Pancreas (tissue), 10 donors: ENCODE results near the gene IL36G. TPM values are rescaled to one million over a fixed set of nuclear protein-coding genes. Genes with fewer than 3 reads are reported as not detected.

Experiments used
- ATAC-seq, 4 donors: fragments of 200-7000 bp; cut with Tn5 transposase; one replicate each; pipeline versions ENCODE4 v1.8.0 to v1.9.1; 2020; ENCODE audit warnings: mild to moderate bottlenecking in 4 of 4, moderate library complexity in 4 of 4
- DNase-seq, 6 donors: peaks; one replicate each; pipeline ENCODE4 v3.0.0-alpha.2; 2020
- FAIRE-seq: peaks from 2 replicates; lab custom pipeline; 2012; peaks lifted over from hg19 to GRCh38; lab: Jason Lieb, UNC
- H3K27ac ChIP-seq, 4 donors: fragments of 200-600 bp; sonication (generic); 1 replicate in 3 of 4; 2 replicates in 1 of 4; pipeline versions ENCODE4 v1.5.0 to v1.8.0; 2020
- H3K27me3 ChIP-seq, 4 donors: fragments of 200-600 bp; one replicate each; pipeline ENCODE4 v1.8.0; 2021
- H3K36me3 ChIP-seq, 3 donors: fragments of 200-600 bp; sonication (generic) in 1 of 3; one replicate each; pipeline versions ENCODE4 v1.5.0 to v1.8.0; 2020 to 2021
- H3K4me1 ChIP-seq, 3 donors: fragments of 200-600 bp; one replicate each; pipeline ENCODE4 v1.8.0; 2021
- H3K4me3 ChIP-seq, 4 donors: fragments of 200-600 bp; sonication (generic) in 2 of 4; one replicate each; pipeline versions ENCODE4 v1.5.0 to v1.8.0; 2020 to 2021
- H3K9me3 ChIP-seq, 4 donors: fragments of 200-600 bp; one replicate each; pipeline ENCODE4 v1.8.0; 2021
- WGBS, 2 donors: extraction: QIAGEN DNeasy Blood & Tissue Kit; methylation state at CpG; one replicate each; pipeline ENCODE4 v1.1.7; 2013; 5-methylcytosine and 5-hydroxymethylcytosine counted together
- intact Hi-C, 3 donors: fragments of 100-400 bp; cut with DNase I; formaldehyde crosslinking; loops; one replicate each; pipeline versions ENCODE4 v1.11.1 to v1.14.2; 2022
- polyA plus RNA-seq, 2 donors: library from polyadenylated mRNA; stranded (reverse); fragments of 200-250 nt; gene quantifications; one replicate each; pipeline ENCODE4 v1.2.3, GENCODE V29; 2013
- total RNA-seq, 6 donors: library from RNA; stranded (reverse); fragmentation: NEBNext Ultra II Directional in 4 of 6; extraction: Animal tissue kit (Norgen Biotek cat#: 25700) in 4 of 6; gene quantifications; one replicate each; pipeline versions ENCODE4 v1.2.1 to v1.2.4, GENCODE V29; 2021 to 2023
- TF ChIP-seq, protein P1 (sequence below), 4 donors: fragments of 200-600 bp; sonication (generic) in 3 of 4; IDR thresholded peaks; one replicate each; pipeline versions ENCODE4 v1.5.0 to v1.8.0; 2021; ENCODE audit warnings: antibody characterized with exemption in 4 of 4
- donor health status: healthy with polysubstance abuse.
- donor health status: DM: no; HTN: no; CAD: no; lungs with moderate emphysema.
- donor health status: DM: no; HTN: no; CAD: no.
- donor health status: control.
- donor health status: control.
- donor health status: Bipolar disorder and iron deficiency.
- donor health status: DM: yes; HTN: yes; CAD: no.
- donor health status: DM: no; HTN: no; CAD: no.
- donor health status: DM: no; HTN: no; CAD: no.
- donor health status: DM: yes; HTN: yes; CAD: no.

IL36G gene
- total and polyA plus RNA-seq, 8 donors, result not detected

DNA sequence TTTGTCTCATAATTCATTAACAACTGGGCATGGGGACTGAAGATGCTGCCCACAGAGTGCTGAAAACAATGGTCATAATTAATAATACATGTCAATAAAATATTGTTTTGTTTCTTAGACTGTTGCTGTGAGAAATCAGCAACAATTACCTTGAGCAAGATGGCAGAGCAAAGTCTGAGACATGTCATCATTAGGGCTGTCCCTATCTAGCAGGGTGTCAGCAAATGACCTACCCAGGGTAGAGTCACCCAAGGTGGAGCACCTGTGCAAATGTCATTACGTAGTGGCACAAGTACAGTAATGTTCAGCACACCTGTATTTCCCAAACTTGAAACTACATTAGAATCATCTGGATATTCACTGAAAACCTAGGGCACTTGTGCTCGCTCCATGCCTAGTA lies 16.8 kb downstream of the IL36G start:
- ATAC-seq (no peak), FAIRE-seq (no peak), DNase-seq (no peak)
- Histone ChIP-seq H3K36me3 (no peaks in the 10 kb centered on the region), H3K4me1 (no peaks in the 10 kb centered on the region), H3K4me3 (no peak overlapping the region), H3K27me3 (no peaks in the 10 kb centered on the region), H3K27ac (no peak overlapping the region), H3K9me3 (no peaks in the 10 kb centered on the region)
- intact Hi-C loops, result no loop called here
- TF ChIP-seq, protein P1, sequence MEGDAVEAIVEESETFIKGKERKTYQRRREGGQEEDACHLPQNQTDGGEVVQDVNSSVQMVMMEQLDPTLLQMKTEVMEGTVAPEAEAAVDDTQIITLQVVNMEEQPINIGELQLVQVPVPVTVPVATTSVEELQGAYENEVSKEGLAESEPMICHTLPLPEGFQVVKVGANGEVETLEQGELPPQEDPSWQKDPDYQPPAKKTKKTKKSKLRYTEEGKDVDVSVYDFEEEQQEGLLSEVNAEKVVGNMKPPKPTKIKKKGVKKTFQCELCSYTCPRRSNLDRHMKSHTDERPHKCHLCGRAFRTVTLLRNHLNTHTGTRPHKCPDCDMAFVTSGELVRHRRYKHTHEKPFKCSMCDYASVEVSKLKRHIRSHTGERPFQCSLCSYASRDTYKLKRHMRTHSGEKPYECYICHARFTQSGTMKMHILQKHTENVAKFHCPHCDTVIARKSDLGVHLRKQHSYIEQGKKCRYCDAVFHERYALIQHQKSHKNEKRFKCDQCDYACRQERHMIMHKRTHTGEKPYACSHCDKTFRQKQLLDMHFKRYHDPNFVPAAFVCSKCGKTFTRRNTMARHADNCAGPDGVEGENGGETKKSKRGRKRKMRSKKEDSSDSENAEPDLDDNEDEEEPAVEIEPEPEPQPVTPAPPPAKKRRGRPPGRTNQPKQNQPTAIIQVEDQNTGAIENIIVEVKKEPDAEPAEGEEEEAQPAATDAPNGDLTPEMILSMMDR (IDR thresholded peaks at IDR 0.05), result no peak
- WGBS, 2 donors, result 83 to 89% methylated on average over 2 of the region's 2 CpGs

DNA sequence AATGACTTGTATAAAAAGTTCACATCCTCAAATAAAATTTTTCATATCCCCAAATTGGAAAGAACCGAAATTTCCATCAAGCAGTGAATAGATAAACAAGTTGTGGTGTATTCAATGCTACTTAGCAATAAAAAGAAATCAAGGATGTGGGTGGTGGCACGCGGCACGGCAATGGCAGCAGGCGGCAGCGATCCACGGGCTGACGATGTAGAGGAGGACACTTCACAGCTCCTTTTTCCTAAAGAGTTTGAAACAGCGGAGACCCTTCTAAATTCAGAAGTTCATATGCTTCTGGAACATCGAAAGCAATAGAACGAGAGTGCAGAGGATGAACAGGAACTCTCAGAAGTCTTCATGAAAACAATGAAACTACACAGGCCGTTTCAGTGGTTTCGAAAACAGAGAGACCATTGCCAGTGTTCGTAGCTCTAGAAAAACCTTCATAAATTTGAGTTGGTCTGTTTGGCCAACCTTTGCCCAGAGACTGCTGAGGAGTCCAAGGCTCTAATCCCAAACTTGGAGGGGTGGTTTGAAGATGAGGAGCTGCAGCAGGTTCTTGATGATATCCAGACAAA lies 17.6 kb downstream of the IL36G start:
- Histone ChIP-seq H3K9me3 (no peaks in the 10 kb centered on the region), H3K4me3 (no peak overlapping the region), H3K4me1 (no peaks in the 10 kb centered on the region), H3K27me3 (no peaks in the 10 kb centered on the region), H3K27ac (no peak overlapping the region), H3K36me3 (no peaks in the 10 kb centered on the region)
- no peak for DNase-seq
- TF ChIP-seq, protein P1 (IDR thresholded peaks at IDR 0.05), result no peak
- no peak for ATAC-seq
- WGBS, 2 donors, result 78 to 89% methylated on average over 14 of the region's 14 CpGs
- intact Hi-C loops, result no loop called here
- FAIRE-seq, result no peak

DNA sequence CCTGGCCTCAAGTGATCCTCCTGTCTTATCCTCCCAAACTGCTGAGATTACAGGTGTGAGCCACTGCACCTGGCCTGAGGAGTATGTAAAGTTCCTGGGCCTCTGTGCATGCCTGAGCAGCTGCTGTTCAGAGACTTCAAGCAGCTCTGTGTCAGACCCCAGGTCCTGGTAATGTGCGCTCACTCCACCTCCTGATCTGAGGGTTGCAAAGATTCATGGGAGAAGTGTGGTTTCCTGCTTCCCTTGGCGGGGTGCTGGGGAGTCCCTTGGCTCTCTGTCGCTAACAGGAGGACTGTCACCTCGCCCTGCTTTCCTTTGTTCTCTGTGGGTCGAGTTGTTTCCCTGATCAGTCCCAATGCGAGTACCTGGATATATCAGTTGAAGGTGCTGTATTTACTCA lies 18.8 kb downstream of the IL36G start:
- Histone ChIP-seq H3K27me3 (no peaks in the 10 kb centered on the region), H3K36me3 (no peaks in the 10 kb centered on the region), H3K4me3 (no peak overlapping the region), H3K4me1 (no peaks in the 10 kb centered on the region), H3K27ac (no peak overlapping the region), H3K9me3 (no peaks in the 10 kb centered on the region)
- DNase-seq, result no peak
- WGBS, 2 donors, result 67 to 75% methylated on average over 6 of the region's 6 CpGs
- TF ChIP-seq, protein P1 (IDR thresholded peaks at IDR 0.05), result no peak
- no peak for ATAC-seq
- intact Hi-C loops, result no loop called here
- FAIRE-seq, result no peak

DNA sequence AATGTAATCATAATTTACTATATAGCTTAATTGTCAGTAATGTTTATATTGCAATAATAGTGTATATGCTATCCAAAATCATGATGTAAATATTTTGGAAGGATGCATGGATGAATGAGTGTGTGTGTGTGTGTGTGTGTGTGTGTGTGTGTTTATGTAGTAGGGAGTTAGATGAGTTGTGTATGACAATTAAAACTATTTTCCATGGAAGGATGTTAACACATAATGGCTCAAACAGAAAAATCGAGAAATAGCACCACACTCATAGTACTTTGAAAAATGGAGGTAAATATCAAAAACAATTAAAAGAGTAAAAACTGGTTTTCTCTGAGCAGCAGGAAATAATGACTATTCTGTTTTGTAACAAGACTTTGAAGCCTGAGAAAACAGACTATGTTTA lies 19.3 kb downstream of the IL36G start:
- no peaks in the 10 kb centered on the region for H3K36me3 ChIP-seq
- no peak for FAIRE-seq

DNA sequence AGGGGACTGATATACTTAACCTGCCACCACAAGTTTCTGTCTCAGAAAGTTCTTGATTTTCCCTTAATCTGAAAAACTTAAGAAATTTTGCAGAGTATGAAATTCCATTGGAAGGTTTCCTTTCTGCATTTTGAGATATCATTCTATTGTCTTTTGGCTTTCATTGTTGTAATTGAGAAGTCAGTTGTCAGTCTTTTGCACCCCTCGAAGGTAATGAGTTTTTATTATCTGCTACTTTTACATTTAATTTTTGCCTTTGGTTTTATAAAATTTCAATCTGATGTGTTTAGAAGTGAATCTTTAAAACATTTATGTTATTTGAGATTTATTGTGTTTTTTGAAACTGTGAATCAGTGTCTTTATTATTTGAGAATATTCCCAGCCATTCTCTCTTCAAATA lies 22.6 kb downstream of the IL36G start:
- DNase-seq, result no peak
- Histone ChIP-seq H3K27ac (no peak overlapping the region), H3K27me3 (no peaks in the 10 kb centered on the region), H3K4me3 (no peak overlapping the region), H3K9me3 (no peaks in the 10 kb centered on the region), H3K4me1 (no peaks in the 10 kb centered on the region), H3K36me3 (no peaks in the 10 kb centered on the region)
- FAIRE-seq, result no peak
- WGBS, 2 donors, result 65 to 70% methylated on average over 1 of the region's 1 CpG
- intact Hi-C loops, result no loop called here
- no peak for ATAC-seq
- TF ChIP-seq, protein P1 (IDR thresholded peaks at IDR 0.05), result no peak

More for the DNA sequence above, 19.3 kb downstream of the IL36G start:
- H3K4me1 ChIP-seq, result no peaks in the 10 kb centered on the region
- H3K9me3 ChIP-seq, result no peaks in the 10 kb centered on the region
- H3K27ac ChIP-seq, result no peak overlapping the region
- ATAC-seq (no peak), DNase-seq (no peak)
- H3K27me3 ChIP-seq, result no peaks in the 10 kb centered on the region
- TF ChIP-seq, protein P1 (IDR thresholded peaks at IDR 0.05), result no peak
- H3K4me3 ChIP-seq, result no peak overlapping the region
- intact Hi-C loops, result no loop called here
- WGBS, 2 donors, result 63 to 79% methylated on average over 1 of the region's 1 CpG
